DMS 273 treated with DMSO at 0.1 percent for 48 hours (cell line): ENCODE measurements around the gene SBF2.
A peak's percentile ranks its signal among the peaks of the same experiment; 100 is the strongest.
"Not testable (repeated sequence)": the region's sequence is repeated elsewhere in the genome, so short reads cannot be mapped to it uniquely, and the experiment has no call there.

Source experiments
- DNase-seq: peaks from one replicate; lab custom pipeline; 2025; lab: John Stamatoyannopoulos, UW

The SBF2 gene

GRCh38 chr11:10265936-10266335 lies 28.1 kb downstream of the SBF2 start:
- no peak for DNase-seq

- DNase-seq, result not testable (repeated sequence)
Measured at GRCh38 chr11:10264716-10265115, 29.3 kb downstream of the SBF2 start.

- no peak for DNase-seq
Measured at GRCh38 chr11:10263929-10264328, 30.1 kb downstream of the SBF2 start.

- DNase-seq, result no peak
Measured at GRCh38 chr11:10261821-10262220, 32.2 kb downstream of the SBF2 start.

GRCh38 chr11:10257478-10257877 lies 36.5 kb downstream of the SBF2 start:
- DNase-seq, result no peak

GRCh38 chr11:10255388-10256125 lies 38.5 kb downstream of the SBF2 start:
- DNase-seq, result no peak

- DNase-seq, result not testable (repeated sequence)
Measured at GRCh38 chr11:10249448-10250131, 44.4 kb downstream of the SBF2 start.

- DNase-seq, result no peak
Measured at GRCh38 chr11:10247011-10247410, 47.0 kb downstream of the SBF2 start.

GRCh38 chr11:10243896-10244575 lies 50.0 kb downstream of the SBF2 start:
- DNase-seq, result peak; percentile 76

- no peak for DNase-seq
Measured at GRCh38 chr11:10236840-10237239, 57.2 kb downstream of the SBF2 start.

- no peak for DNase-seq
Measured at GRCh38 chr11:10233581-10233980, 60.4 kb downstream of the SBF2 start.

GRCh38 chr11:10232756-10233155 lies 61.3 kb downstream of the SBF2 start:
- no peak for DNase-seq

GRCh38 chr11:10231803-10232202 lies 62.2 kb downstream of the SBF2 start:
- not testable (repeated sequence) for DNase-seq

- DNase-seq, result no peak
Measured at GRCh38 chr11:10225553-10225952, 68.5 kb downstream of the SBF2 start.

- DNase-seq, result no peak
Measured at GRCh38 chr11:10222399-10222798, 71.6 kb downstream of the SBF2 start.

- no peak for DNase-seq
Measured at GRCh38 chr11:10221342-10221741, 72.7 kb downstream of the SBF2 start.

GRCh38 chr11:10211470-10211869 lies 82.5 kb downstream of the SBF2 start:
- no peak for DNase-seq

GRCh38 chr11:10209326-10209725 lies 84.7 kb downstream of the SBF2 start:
- DNase-seq, result no peak

- peak; percentile 2 for DNase-seq
Measured at GRCh38 chr11:10208131-10208575, 85.9 kb downstream of the SBF2 start.

GRCh38 chr11:10205928-10206327 lies 88.1 kb downstream of the SBF2 start:
- DNase-seq, result no peak

GRCh38 chr11:10204021-10204420 lies 90.0 kb downstream of the SBF2 start:
- DNase-seq, result no peak

GRCh38 chr11:10201343-10201742 lies 92.7 kb downstream of the SBF2 start:
- DNase-seq, result no peak

GRCh38 chr11:10197091-10197490 lies 96.9 kb downstream of the SBF2 start:
- no peak for DNase-seq
